ENCODE results near the gene FGF4.
A peak's percentile ranks its signal among the peaks of the same experiment; 100 is the strongest.

Gene FGF4

DNA sequence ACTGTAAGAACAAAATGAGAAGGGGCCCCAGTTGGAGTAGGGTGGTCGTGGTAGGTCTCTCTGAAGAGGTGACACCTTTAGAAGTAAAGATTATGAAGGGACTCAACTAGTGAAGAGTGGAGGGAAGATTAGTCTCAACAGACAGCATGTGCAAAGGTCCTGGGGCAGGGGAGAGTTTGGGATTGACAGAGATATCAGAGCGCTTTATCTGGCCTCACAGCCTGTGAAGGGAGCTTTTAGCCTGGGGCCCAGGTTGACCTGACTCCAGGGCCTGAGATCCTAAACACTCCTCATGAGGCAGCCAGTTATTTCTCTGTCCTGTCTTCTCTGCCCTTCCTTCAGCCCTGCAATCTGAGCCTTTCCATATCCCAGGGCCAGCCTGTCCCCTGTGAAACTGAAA is 27.9 kb upstream of the FGF4 start:
- Histone ChIP-seq H3K27me3 (ENCODE audit: low read length) (no peaks in the 10 kb centered on the region), H3K4me3 (ENCODE audit: insufficient read depth, low read length, poor library complexity, severe bottlenecking) (no peak overlapping the region), H2AFZ (ENCODE audit: low read depth, low read length, severe bottlenecking) (no peak overlapping the region), H3K27ac (ENCODE audit: low read depth, low read length) (no peak overlapping the region), H3K36me3 (ENCODE audit: low read length) (no peaks in the 10 kb centered on the region), H3K79me2 (ENCODE audit: insufficient read depth, low read length) (no peaks in the 10 kb centered on the region), H4K20me1 (ENCODE audit: low read depth, low read length) (no peaks in the 10 kb centered on the region), H3K4me2 (ENCODE audit: low read depth, low read length, poor library complexity, severe bottlenecking) (no peak overlapping the region), H3F3A (ENCODE audit: insufficient read depth) (no peaks in the 10 kb centered on the region), H3K9me3 (ENCODE audit: insufficient read depth, low read length) (no peaks in the 10 kb centered on the region), H3K9ac (ENCODE audit: low read length) (no peak overlapping the region), H3K9me2 (replicated peaks; ENCODE audit: insufficient read depth, low read length) (no peaks in the 10 kb centered on the region)
- TF ChIP-seq EZH2phosphoT487 (conservative IDR thresholded peaks at IDR 0.05; ENCODE audit: low read length), result no peak
- TF ChIP-seq, protein P1, sequence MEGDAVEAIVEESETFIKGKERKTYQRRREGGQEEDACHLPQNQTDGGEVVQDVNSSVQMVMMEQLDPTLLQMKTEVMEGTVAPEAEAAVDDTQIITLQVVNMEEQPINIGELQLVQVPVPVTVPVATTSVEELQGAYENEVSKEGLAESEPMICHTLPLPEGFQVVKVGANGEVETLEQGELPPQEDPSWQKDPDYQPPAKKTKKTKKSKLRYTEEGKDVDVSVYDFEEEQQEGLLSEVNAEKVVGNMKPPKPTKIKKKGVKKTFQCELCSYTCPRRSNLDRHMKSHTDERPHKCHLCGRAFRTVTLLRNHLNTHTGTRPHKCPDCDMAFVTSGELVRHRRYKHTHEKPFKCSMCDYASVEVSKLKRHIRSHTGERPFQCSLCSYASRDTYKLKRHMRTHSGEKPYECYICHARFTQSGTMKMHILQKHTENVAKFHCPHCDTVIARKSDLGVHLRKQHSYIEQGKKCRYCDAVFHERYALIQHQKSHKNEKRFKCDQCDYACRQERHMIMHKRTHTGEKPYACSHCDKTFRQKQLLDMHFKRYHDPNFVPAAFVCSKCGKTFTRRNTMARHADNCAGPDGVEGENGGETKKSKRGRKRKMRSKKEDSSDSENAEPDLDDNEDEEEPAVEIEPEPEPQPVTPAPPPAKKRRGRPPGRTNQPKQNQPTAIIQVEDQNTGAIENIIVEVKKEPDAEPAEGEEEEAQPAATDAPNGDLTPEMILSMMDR (IDR thresholded peaks at IDR 0.05; ENCODE audit: insufficient read depth, low read length, poor library complexity, severe bottlenecking), result no peak

DNA sequence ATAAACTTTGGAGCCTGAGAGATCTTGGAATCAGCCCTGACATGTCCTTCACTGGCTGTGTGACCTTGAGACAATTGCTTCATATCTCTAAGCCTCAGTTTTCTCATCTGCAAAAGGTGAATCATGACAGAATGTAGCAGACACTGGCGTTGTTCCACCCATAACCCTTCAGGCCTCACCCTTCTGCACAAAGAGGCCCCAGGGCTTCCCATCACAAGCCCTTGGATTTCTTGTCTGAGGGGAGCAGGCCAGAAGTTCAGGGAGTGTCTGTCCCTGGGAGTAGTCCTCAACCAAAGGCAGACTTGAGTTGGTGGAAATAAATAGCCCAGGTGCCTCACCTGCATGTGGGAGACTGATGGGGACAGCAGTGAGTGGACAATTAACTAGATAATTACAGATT is 27.4 kb upstream of the FGF4 start:
- Histone ChIP-seq H3K79me2 (ENCODE audit: insufficient read depth, low read length) (no peaks in the 10 kb centered on the region), H3K9me3 (ENCODE audit: insufficient read depth, low read length) (no peaks in the 10 kb centered on the region), H3K4me3 (ENCODE audit: insufficient read depth, low read length, poor library complexity, severe bottlenecking) (no peak overlapping the region), H3K9ac (ENCODE audit: low read length) (no peak overlapping the region), H2AFZ (ENCODE audit: low read depth, low read length, severe bottlenecking) (no peak overlapping the region), H3K9me2 (replicated peaks; ENCODE audit: insufficient read depth, low read length) (no peaks in the 10 kb centered on the region), H3K36me3 (ENCODE audit: low read length) (no peaks in the 10 kb centered on the region), H3F3A (ENCODE audit: insufficient read depth) (no peaks in the 10 kb centered on the region), H3K4me2 (ENCODE audit: low read depth, low read length, poor library complexity, severe bottlenecking) (no peak overlapping the region), H3K27ac (ENCODE audit: low read depth, low read length) (no peak overlapping the region), H3K27me3 (ENCODE audit: low read length) (no peaks in the 10 kb centered on the region), H4K20me1 (ENCODE audit: low read depth, low read length) (no peaks in the 10 kb centered on the region)
- TF ChIP-seq, protein P1 (IDR thresholded peaks at IDR 0.05; ENCODE audit: insufficient read depth, low read length, poor library complexity, severe bottlenecking), result no peak
- no peak for TF ChIP-seq EZH2phosphoT487 (conservative IDR thresholded peaks at IDR 0.05; ENCODE audit: low read length)

DNA sequence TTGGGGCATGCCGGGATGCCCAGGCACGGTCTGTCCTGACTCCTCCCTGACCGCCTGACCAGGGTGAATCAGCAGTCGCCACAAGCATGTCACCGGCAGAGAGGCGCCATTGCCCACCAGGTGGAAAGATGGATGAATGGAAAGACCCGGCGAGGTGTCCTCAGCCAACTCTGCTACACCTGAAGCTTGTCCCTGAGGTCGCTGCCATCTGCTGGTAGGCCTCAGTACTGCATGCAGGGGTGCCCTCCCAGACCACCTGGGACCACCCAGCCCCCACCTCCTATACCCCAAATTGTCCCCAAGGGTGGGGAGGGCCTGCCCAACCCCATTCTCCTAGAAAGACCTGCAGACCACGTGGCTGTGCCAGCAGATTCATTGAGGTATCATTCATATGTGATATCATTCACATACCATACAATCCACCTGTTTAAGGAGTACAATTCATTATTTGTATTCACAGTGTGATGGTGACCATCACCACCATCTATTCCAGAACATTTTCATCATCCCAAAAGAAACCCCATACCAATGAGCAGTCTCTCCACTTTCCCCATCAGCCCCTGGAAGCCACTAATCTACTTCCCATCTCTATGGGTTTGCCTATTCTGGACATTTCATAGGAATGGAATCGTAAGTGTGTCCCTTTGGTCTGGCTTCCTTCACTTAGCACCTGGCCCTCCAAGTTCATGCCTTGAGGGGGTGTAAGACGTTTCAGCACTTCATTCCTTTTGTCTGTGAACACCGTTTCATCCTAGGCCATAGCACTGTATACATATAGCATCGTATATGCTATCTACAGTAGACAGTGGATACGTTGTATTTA is 26.6 kb upstream of the FGF4 start:
- no peak overlapping the region for H2AFZ ChIP-seq (ENCODE audit: low read depth, low read length, severe bottlenecking)
- no peaks in the 10 kb centered on the region for H3K9me3 ChIP-seq (ENCODE audit: insufficient read depth, low read length)
- H3F3A ChIP-seq (ENCODE audit: insufficient read depth), result no peaks in the 10 kb centered on the region
- no peaks in the 10 kb centered on the region for H3K27me3 ChIP-seq (ENCODE audit: low read length)
- H3K36me3 ChIP-seq (ENCODE audit: low read length), result no peaks in the 10 kb centered on the region
- no peak overlapping the region for H3K27ac ChIP-seq (ENCODE audit: low read depth, low read length)
- TF ChIP-seq, protein P1 (IDR thresholded peaks at IDR 0.05; ENCODE audit: insufficient read depth, low read length, poor library complexity, severe bottlenecking), result peak; percentile 68
- no peak for TF ChIP-seq EZH2phosphoT487 (conservative IDR thresholded peaks at IDR 0.05; ENCODE audit: low read length)
- no peak overlapping the region for H3K4me2 ChIP-seq (ENCODE audit: low read depth, low read length, poor library complexity, severe bottlenecking)
- H4K20me1 ChIP-seq (ENCODE audit: low read depth, low read length), result no peaks in the 10 kb centered on the region
- no peaks in the 10 kb centered on the region for H3K79me2 ChIP-seq (ENCODE audit: insufficient read depth, low read length)
- H3K9me2 ChIP-seq (replicated peaks; ENCODE audit: insufficient read depth, low read length), result no peaks in the 10 kb centered on the region
- H3K4me3 ChIP-seq (ENCODE audit: insufficient read depth, low read length, poor library complexity, severe bottlenecking), result no peak overlapping the region
- no peak overlapping the region for H3K9ac ChIP-seq (ENCODE audit: low read length)

Measured in SU-DHL-6 (cell line).